H1 (cell line): ENCODE data around the gene GFRA3. TPM values are rescaled to one million over a fixed set of nuclear protein-coding genes. Genes with fewer than 3 reads are reported as not detected.

Source experiments
- CTCF ChIA-PET: fragments of 300-600 bp; sonication (Branson Sonifier 250); formaldehyde crosslinking; loops from one replicate; lab custom pipeline; 2021; ENCODE audit not compliant: partially characterized antibody; lab: Charles Lee
- POLR2A ChIA-PET: fragments of 300-600 bp; sonication (Branson Sonifier 250); formaldehyde crosslinking; loops from one replicate; lab custom pipeline; 2021; ENCODE audit warnings: inconsistent platforms; ENCODE audit not compliant: partially characterized antibody; lab: Charles Lee
- DNase-seq, 2 experiments: peaks; one replicate each; pipeline versions ENCODE4 v3.0.0 to v3.0.0-alpha.2; 2010 to 2022; ENCODE audit warnings: low spot score in 2 of 2, low read depth in 1 of 2, mixed read lengths in 1 of 2
- FAIRE-seq: peaks from 2 replicates; lab custom pipeline; 2011; peaks lifted over from hg19 to GRCh38; lab: Jason Lieb, UNC
- H2AFZ ChIP-seq: 2 replicates; pipeline ENCODE4 v1.8.1; 2012; ENCODE audit warnings: low read length, inconsistent platforms
- H2AK5ac ChIP-seq: 2 replicates; pipeline ENCODE4 v1.6.1; 2013; ENCODE audit warnings: low read depth, low read length
- H2BK120ac ChIP-seq: replicated peaks from 2 replicates; pipeline ENCODE3; 2013; ENCODE audit warnings: low read depth, low read length, inconsistent platforms
- H2BK12ac ChIP-seq: 2 replicates; pipeline ENCODE4 v1.6.1; 2013; ENCODE audit warnings: low read depth, low read length
- H2BK15ac ChIP-seq: 2 replicates; pipeline ENCODE4 v1.6.1; 2013; ENCODE audit warnings: low read length
- H2BK20ac ChIP-seq: 2 replicates; pipeline ENCODE4 v1.6.1; 2013; ENCODE audit warnings: low read length
- H2BK5ac ChIP-seq: 2 replicates; pipeline ENCODE4 v1.6.1; 2013; ENCODE audit warnings: low read depth, low read length
- H3K14ac ChIP-seq: 2 replicates; pipeline ENCODE4 v1.6.1; 2013; ENCODE audit warnings: inconsistent platforms; ENCODE audit not compliant: insufficient read length
- H3K18ac ChIP-seq: 2 replicates; pipeline ENCODE4 v1.6.1; 2013; ENCODE audit warnings: low read length; ENCODE audit errors: extremely low read depth
- H3K23ac ChIP-seq: 2 replicates; pipeline ENCODE4 v1.6.1; 2013; ENCODE audit warnings: inconsistent platforms; ENCODE audit not compliant: insufficient read length
- H3K23me2 ChIP-seq: 2 replicates; pipeline ENCODE4 v1.6.1; 2013; ENCODE audit warnings: low read depth, low read length
- H3K27ac ChIP-seq: 2 replicates; pipeline ENCODE4 v1.6.1; 2011; ENCODE audit warnings: low read depth, low read length, inconsistent platforms
- H3K27me3 ChIP-seq, 4 experiments: replicated peaks in 1 of 4; 1 replicate in 1 of 4; 2 replicates in 3 of 4; pipeline versions ENCODE4 v1.6.1 to v1.8.1; 2011 to 2013; ENCODE audit warnings: low read length in 3 of 4, mild to moderate bottlenecking in 3 of 4, inconsistent platforms in 2 of 4, mixed read lengths in 2 of 4, moderate library complexity in 1 of 4; ENCODE audit not compliant: control insufficient read depth in 3 of 4, insufficient read depth in 3 of 4; ENCODE audit errors: extremely low read depth in 1 of 4
- H3K36me3 ChIP-seq, 4 experiments: 2 replicates each; pipeline versions ENCODE4 v1.6.1 to v1.8.1; 2011 to 2013; ENCODE audit warnings: mild to moderate bottlenecking in 4 of 4, low read length in 3 of 4, moderate library complexity in 2 of 4, control low read depth in 1 of 4, inconsistent platforms in 1 of 4; ENCODE audit not compliant: insufficient read depth in 4 of 4, control insufficient read depth in 2 of 4
- H3K4ac ChIP-seq: replicated peaks from 2 replicates; pipeline ENCODE3; 2013; ENCODE audit warnings: low read length, low read depth, mixed read lengths, inconsistent platforms; ENCODE audit not compliant: insufficient read length
- H3K4me1 ChIP-seq, 4 experiments: replicated peaks in 1 of 4; 1 replicate in 1 of 4; 2 replicates in 3 of 4; pipeline versions ENCODE4 v1.6.1 to v1.8.1; 2011 to 2013; ENCODE audit warnings: low read length in 3 of 4, inconsistent platforms in 2 of 4, mixed read lengths in 1 of 4; ENCODE audit not compliant: insufficient read depth in 4 of 4, control insufficient read depth in 3 of 4
- H3K4me2 ChIP-seq, 2 experiments: 2 replicates each; pipeline versions ENCODE4 v1.6.1 to v1.8.1; 2011 to 2013; ENCODE audit warnings: low read depth in 2 of 2, low read length in 2 of 2, control low read depth in 1 of 2, inconsistent platforms in 1 of 2, mild to moderate bottlenecking in 1 of 2; ENCODE audit not compliant: insufficient read depth in 1 of 2
- H3K4me3 ChIP-seq, 4 experiments: fragments of 200-600, 300-600 bp in 1 of 4; sonication (generic), shearing (Covaris generic), sonication (Bioruptor Twin) in 1 of 4; 2 replicates each; pipeline versions ENCODE4 v1.5.1 to v1.8.1; 2011 to 2016; ENCODE audit warnings: low read length in 4 of 4, low read depth in 3 of 4, control low read depth in 2 of 4, inconsistent platforms in 2 of 4, mild to moderate bottlenecking in 2 of 4, mixed read lengths in 1 of 4, moderate library complexity in 1 of 4; ENCODE audit not compliant: insufficient read depth in 2 of 4; ENCODE audit errors: extremely low read depth in 1 of 4
- H3K56ac ChIP-seq: replicated peaks from 2 replicates; pipeline ENCODE3; 2013; ENCODE audit warnings: low read depth, mild to moderate bottlenecking, mixed read lengths, low read length, inconsistent platforms; ENCODE audit not compliant: insufficient read length
- H3K79me1 ChIP-seq: 2 replicates; pipeline ENCODE4 v1.6.1; 2013; ENCODE audit warnings: low read depth, low read length, control low read depth
- H3K79me2 ChIP-seq, 2 experiments: 2 replicates each; pipeline versions ENCODE4 v1.6.1 to v1.8.1; 2012 to 2013; ENCODE audit warnings: low read length in 2 of 2, mild to moderate bottlenecking in 2 of 2, inconsistent platforms in 1 of 2; ENCODE audit not compliant: insufficient read depth in 2 of 2, control insufficient read depth in 1 of 2
- H3K9ac ChIP-seq, 4 experiments: replicated peaks in 1 of 4; 1 replicate in 1 of 4; 2 replicates in 3 of 4; pipeline versions ENCODE4 v1.6.1 to v1.8.1; 2011 to 2013; ENCODE audit warnings: low read depth in 3 of 4, low read length in 3 of 4, control low read depth in 2 of 4, mild to moderate bottlenecking in 2 of 4, moderate library complexity in 2 of 4, inconsistent platforms in 1 of 4; ENCODE audit errors: extremely low read depth in 1 of 4
- H3K9me3 ChIP-seq, 2 experiments: 2 replicates each; pipeline versions ENCODE4 v1.6.1 to v1.8.1; 2012 to 2013; ENCODE audit warnings: mild to moderate bottlenecking in 2 of 2, moderate library complexity in 2 of 2, control low read depth in 1 of 2, inconsistent platforms in 1 of 2, low read depth in 1 of 2, low read length in 1 of 2, mixed read lengths in 1 of 2; ENCODE audit not compliant: insufficient read depth in 2 of 2
- H4K20me1 ChIP-seq, 2 experiments: replicated peaks in 1 of 2; 2 replicates each; pipeline versions ENCODE3 to v1.8.1; 2011 to 2013; ENCODE audit warnings: inconsistent platforms in 2 of 2, low read length in 2 of 2, mild to moderate bottlenecking in 1 of 2; ENCODE audit not compliant: insufficient read depth in 2 of 2, control insufficient read depth in 1 of 2
- H4K5ac ChIP-seq: 2 replicates; pipeline ENCODE4 v1.6.1; 2013; ENCODE audit warnings: low read length, low read depth, mixed read lengths, inconsistent platforms; ENCODE audit not compliant: insufficient read length
- H4K8ac ChIP-seq: 2 replicates; pipeline ENCODE4 v1.8.0; 2013; ENCODE audit warnings: mild to moderate bottlenecking, moderate library complexity, low read length, inconsistent platforms; ENCODE audit not compliant: insufficient read depth; ENCODE audit errors: extremely low read depth
- H4K91ac ChIP-seq: replicated peaks from 2 replicates; pipeline ENCODE3; 2013; ENCODE audit warnings: low read length, mixed read lengths, inconsistent platforms; ENCODE audit not compliant: insufficient read length
- CHD2 ChIP-seq: IDR thresholded peaks from 2 replicates; pipeline ENCODE4 v1.6.1; 2012; ENCODE audit warnings: low read length, improper control_type of control experiment
- CREB1 ChIP-seq: IDR thresholded peaks from 2 replicates; pipeline ENCODE4 v1.6.1; 2012; ENCODE audit warnings: inconsistent platforms
- GTF2F1 ChIP-seq: IDR thresholded peaks from 2 replicates; pipeline ENCODE4 v1.6.1; 2012; ENCODE audit warnings: low read depth, low read length, improper control_type of control experiment, borderline replicate concordance
- HDAC2 ChIP-seq, 2 experiments: fragments of 300-600 bp in 1 of 2; sonication (generic) in 1 of 2; IDR thresholded peaks; 2 replicates each; pipeline ENCODE4 v1.6.1; 2011 to 2012; ENCODE audit warnings: low read depth in 2 of 2, low read length in 2 of 2, mild to moderate bottlenecking in 2 of 2, moderate library complexity in 2 of 2, borderline replicate concordance in 1 of 2, inconsistent platforms in 1 of 2
- HDAC6 ChIP-seq: IDR thresholded peaks from one replicate; pipeline ENCODE4 v1.7.1; 2012; ENCODE audit warnings: low read depth, mild to moderate bottlenecking, inconsistent platforms, low read length, moderate library complexity
- JUN ChIP-seq: IDR thresholded peaks from 2 replicates; pipeline ENCODE4 v1.6.1; 2011; ENCODE audit warnings: low read depth, mild to moderate bottlenecking, improper control_type of control experiment, low read length
- POLR2AphosphoS5 ChIP-seq: IDR thresholded peaks from 2 replicates; pipeline ENCODE4 v1.6.1; 2011; ENCODE audit warnings: low read depth, low read length
- SP1 ChIP-seq: IDR thresholded peaks from 2 replicates; pipeline ENCODE4 v1.6.1; 2011; ENCODE audit warnings: low read depth, low read length
- SUZ12 ChIP-seq: fragments of 200-600 bp; sonication (generic); IDR thresholded peaks from 2 replicates; pipeline ENCODE4 v1.6.1; 2012; ENCODE audit warnings: mild to moderate bottlenecking, inconsistent platforms, low read length, moderate library complexity, mixed read lengths
- TAF7 ChIP-seq: optimal IDR thresholded peaks from 2 replicates; pipeline ENCODE3; 2011; ENCODE audit warnings: low read depth, mild to moderate bottlenecking, inconsistent platforms, low read length, moderate library complexity, borderline replicate concordance
- ZNF274 ChIP-seq: IDR thresholded peaks from 2 replicates; pipeline ENCODE4 v1.7.0; 2012; ENCODE audit warnings: low read length, borderline replicate concordance; ENCODE audit errors: extremely low read depth
- WGBS, 2 experiments: shearing (Covaris generic) in 1 of 2; methylation state at CpG; one replicate each; pipeline versions ENCODE4 v1.1.6 to v1.1.7; 2013 to 2015; ENCODE audit warnings: low lambda C conversion rate in 2 of 2, mixed read lengths in 2 of 2, inconsistent platforms in 1 of 2, low coverage in 1 of 2, missing lambda C conversion rate in 1 of 2; ENCODE audit not compliant: insufficient replicate concordance in 2 of 2, insufficient coverage in 1 of 2, insufficient read length in 1 of 2; ENCODE audit errors: extremely low coverage in 1 of 2, missing lambda C conversion rate in 1 of 2; 5-methylcytosine and 5-hydroxymethylcytosine counted together
- polyA plus RNA-seq, 7 experiments: library from polyadenylated mRNA; depleted of rRNA in 3 of 7; stranded (reverse) in 5 of 7; unstranded in 2 of 7; fragments of >200 nt in 5 of 7; fragments of 200-250 nt in 2 of 7; gene quantifications; 1 replicate in 5 of 7; 2 replicates in 1 of 7; 4 replicates in 1 of 7; pipeline versions ENCODE4 v1.2.1 to v1.2.3, GENCODE V29; 2011 to 2013; ENCODE audit warnings: missing spikeins in 2 of 7, mixed read lengths in 2 of 7
- total RNA-seq: library from RNA; stranded (reverse); fragmentation: NEBNext Ultra II Directional; extraction: Animal tissue kit (Norgen Biotek cat#: 25700); gene quantifications from 2 replicates; pipeline ENCODE4 v1.2.1, GENCODE V29; 2021

The GFRA3 gene
- total and polyA plus RNA-seq, 2 of the 8 experiments (the other 6 are each of a cell fraction or from before 2014, with no cell fraction given), result 0.88 to 3.4 TPM

- no peak overlapping the region for H2BK12ac ChIP-seq
- no peak overlapping the region for H2BK5ac ChIP-seq
- POLR2A ChIA-PET, result interaction anchor here (0.6 to 1.3 kb wide), 2 partner anchors 31 to 73 kb away, joined by 3 to 6 read pairs; partner anchors contain the start of gene CDC23
- H3K14ac ChIP-seq, result no peak overlapping the region
- no peak overlapping the region for H3K23ac ChIP-seq
- no peak overlapping the region for H2BK15ac ChIP-seq
- no peak overlapping the region for H2BK120ac ChIP-seq
- peaks cover 9 to 26% (median 23%) of the 10 kb centered on the region in 4 experiments for H3K27me3 ChIP-seq
- H2BK20ac ChIP-seq, result no peak overlapping the region
- no peak overlapping the region for H3K18ac ChIP-seq
- H3K4me2 ChIP-seq, result no peak overlapping the region
- no peaks in the 10 kb centered on the region for H3K79me1 ChIP-seq
- no peak overlapping the region for H4K5ac ChIP-seq
- peaks cover 0 to 6% (median 4%) of the 10 kb centered on the region in 4 experiments; a peak in 5 of 7 replicates for H3K4me1 ChIP-seq
- no peak overlapping the region for H2AK5ac ChIP-seq
- H3K79me2 ChIP-seq, result no peaks in the 10 kb centered on the region
- no peak overlapping the region for H3K4ac ChIP-seq
- H3K56ac ChIP-seq, result no peak overlapping the region
- no peak overlapping the region for H3K9ac ChIP-seq
- H3K9me3 ChIP-seq, result no peaks in the 10 kb centered on the region
- CTCF ChIA-PET, result interaction anchor here (0.7 to 2.9 kb wide), 7 partner anchors 14 to 108 kb away, joined by 3 to 9 read pairs (median 4); partner anchors contain the start of gene KDM3B
- H4K8ac ChIP-seq, result no peak overlapping the region
- no peak for FAIRE-seq
- no peak overlapping the region for H3K27ac ChIP-seq
- H2AFZ ChIP-seq, result no peak overlapping the region
- no peak overlapping the region for H3K4me3 ChIP-seq
- no peak for DNase-seq
- H3K23me2 ChIP-seq, result peaks cover 5% of the 10 kb centered on the region
- 79% methylated on average over 2 of the region's 2 CpGs; no CpG with 5 or more reads in 1 of the 2 experiments for WGBS, 2 experiments
- no peak for TF ChIP-seq GTF2F1
- TF ChIP-seq CREB1, result no peak
- TF ChIP-seq HDAC2 (IDR thresholded peaks at IDR 0.05; ENCODE audit: borderline replicate concordance in 1 of 2, low read depth in 2 of 2, low read length in 2 of 2), result no peak
- no peak for TF ChIP-seq SP1
- no peak for TF ChIP-seq POLR2AphosphoS5
- no peak for TF ChIP-seq ZNF274
- no peak for TF ChIP-seq TAF7
- TF ChIP-seq JUN, result no peak
- TF ChIP-seq CHD2, result no peak
- TF ChIP-seq HDAC6, result no peak
- TF ChIP-seq SUZ12, result no peak
- TF ChIP-seq, all 59 proteins: peak for 0
- H3K36me3 ChIP-seq, result no peaks in the 10 kb centered on the region
- H4K91ac ChIP-seq, result no peak overlapping the region
- H4K20me1 ChIP-seq, result no peaks in the 10 kb centered on the region
These were observed 30.6 kb downstream of the GFRA3 start for GRCh38 chr5:138243794-138244193.
